NCI-H1930 (cell line): Measurements from ENCODE around the gene ZNF599.
"Not testable (repeated sequence)": the region's sequence is repeated elsewhere in the genome, so short reads cannot be mapped to it uniquely, and the experiment has no call there.

Experiments
- DNase-seq, 2 experiments: peaks; one replicate each; lab custom pipeline; 2025; lab: John Stamatoyannopoulos, UW

Gene ZNF599

GRCh38 chr19:34772697-34773554 is at the start of gene ZNF599:
Gene ZNF599 (minus strand): TSS chr19:34773215. CDS start chr19:34772841, 374 bp downstream.
- peak; percentile 87 to 94 for DNase-seq

GRCh38 chr19:34818270-34818669 is 45.3 kb upstream of the ZNF599 start:
- no peak for DNase-seq

- DNase-seq: no peak
Measured at GRCh38 chr19:34816708-34817107, 43.7 kb upstream of the ZNF599 start.

GRCh38 chr19:34808566-34808965 is 35.6 kb upstream of the ZNF599 start:
- DNase-seq: no peak

- DNase-seq: no peak
Measured at GRCh38 chr19:34806976-34807860, 34.2 kb upstream of the ZNF599 start.

GRCh38 chr19:34804115-34804514 is 31.1 kb upstream of the ZNF599 start:
- DNase-seq: no peak

GRCh38 chr19:34796953-34797352 is 23.9 kb upstream of the ZNF599 start:
- not testable (repeated sequence) for DNase-seq

GRCh38 chr19:34794066-34794960 is 21.3 kb upstream of the ZNF599 start:
- DNase-seq: no peak

- DNase-seq: no peak
Measured at GRCh38 chr19:34793565-34793964, 20.6 kb upstream of the ZNF599 start.

GRCh38 chr19:34788074-34788473 is 15.1 kb upstream of the ZNF599 start:
- no peak for DNase-seq

GRCh38 chr19:34787059-34787824 is 14.2 kb upstream of the ZNF599 start:
- DNase-seq: no peak

- DNase-seq: no peak
Measured at GRCh38 chr19:34786236-34786635, 13.2 kb upstream of the ZNF599 start.

GRCh38 chr19:34779652-34780051 is 6.6 kb upstream of the ZNF599 start:
- DNase-seq: no peak

GRCh38 chr19:34778342-34778741 is 5.3 kb upstream of the ZNF599 start:
- DNase-seq: no peak

GRCh38 chr19:34774857-34775256 is 1.8 kb upstream of the ZNF599 start:
- DNase-seq: no peak

GRCh38 chr19:34773555-34773864 is 495 bp upstream of the ZNF599 start:
- DNase-seq: no peak

GRCh38 chr19:34767951-34768350 is 5.1 kb downstream of the ZNF599 start:
- DNase-seq: no peak

- no peak for DNase-seq
Measured at GRCh38 chr19:34766386-34766785, 6.6 kb downstream of the ZNF599 start.

GRCh38 chr19:34759218-34759917 is 13.6 kb downstream of the ZNF599 start:
- no peak for DNase-seq

GRCh38 chr19:34757441-34757840 is 15.6 kb downstream of the ZNF599 start:
- no peak for DNase-seq
